ENCODE results near the gene COL3A1.
A peak's percentile ranks its signal among the peaks of the same experiment; 100 is the strongest.

Gene COL3A1

GRCh38 chr2:189013031-189013430, 38.9 kb downstream of the COL3A1 start:
- in situ Hi-C loops (cut with HindIII; ENCODE audit: low pct_ligation_motif_present, low pct_unique_long_range_greater_than_20kb, low sequenced_read_pairs): no loop called here
- no peak for DNase-seq

DNA sequence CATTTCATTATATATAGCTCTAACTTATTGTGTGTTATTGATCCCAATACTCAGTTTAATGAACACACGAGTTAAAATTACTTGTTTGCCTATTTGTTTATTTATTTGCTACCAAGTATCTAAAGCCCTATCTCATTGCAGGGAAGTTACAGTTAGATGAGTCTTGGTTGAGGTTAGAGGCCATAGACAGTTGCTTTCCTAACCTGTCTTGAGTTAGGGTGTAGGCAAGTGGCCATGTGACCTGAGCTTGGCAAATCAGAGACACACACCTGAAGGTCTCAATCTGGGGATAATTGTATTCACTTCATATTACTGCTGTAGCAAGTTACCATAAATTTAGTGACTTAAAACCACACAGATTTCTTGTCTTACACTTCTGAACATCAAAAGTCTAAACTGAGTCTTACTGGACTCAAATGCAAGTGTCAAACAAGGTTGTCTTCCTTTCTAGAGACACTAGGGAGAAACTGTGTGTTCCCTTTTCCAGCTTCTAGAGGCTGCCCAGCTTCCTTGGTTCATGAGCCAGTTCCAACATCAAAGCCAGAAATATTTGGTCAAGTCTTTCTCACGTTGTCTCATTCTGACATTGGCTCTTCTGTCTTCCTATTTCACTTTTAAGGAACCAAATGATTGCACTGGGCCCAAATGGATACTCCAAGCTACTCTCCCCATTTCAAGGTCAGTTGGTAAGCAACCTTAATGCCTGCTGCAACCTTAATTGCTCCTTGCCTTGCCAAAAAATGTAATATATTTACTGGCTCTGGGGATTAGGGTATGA, 39.7 kb downstream of the COL3A1 start:
- no peak for DNase-seq
- in situ Hi-C loops (cut with HindIII; ENCODE audit: low pct_ligation_motif_present, low pct_unique_long_range_greater_than_20kb, low sequenced_read_pairs): no loop called here

- DNase-seq: no peak
- in situ Hi-C loops (cut with HindIII; ENCODE audit: low pct_ligation_motif_present, low pct_unique_long_range_greater_than_20kb, low sequenced_read_pairs): no loop called here
These were observed 40.4 kb downstream of the COL3A1 start for GRCh38 chr2:189014449-189015138.

DNA sequence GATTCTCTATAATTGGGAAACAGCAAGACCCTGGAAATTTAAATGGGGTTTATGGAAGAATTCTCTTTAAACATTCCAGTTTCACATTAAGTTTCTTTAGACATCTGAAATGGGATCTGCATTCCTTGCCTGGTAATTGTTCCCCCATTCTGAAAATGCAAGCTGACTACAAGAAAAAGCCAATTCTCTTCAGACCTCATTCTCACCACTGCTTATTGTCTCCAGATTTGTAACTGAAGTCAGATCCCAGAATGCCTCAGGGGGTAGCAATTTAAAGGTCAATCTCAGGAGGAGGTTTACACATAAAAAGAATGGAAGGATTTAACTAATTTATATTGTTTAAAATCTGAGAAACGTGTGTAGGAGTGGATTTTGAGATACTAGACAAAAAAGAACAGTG, 41.2 kb downstream of the COL3A1 start:
- in situ Hi-C loops (cut with HindIII; ENCODE audit: low pct_ligation_motif_present, low pct_unique_long_range_greater_than_20kb, low sequenced_read_pairs): no loop called here

GRCh38 chr2:189016311-189016861, 42.2 kb downstream of the COL3A1 start:
- in situ Hi-C loops (cut with HindIII; ENCODE audit: low pct_ligation_motif_present, low pct_unique_long_range_greater_than_20kb, low sequenced_read_pairs): no loop called here
- no peak for DNase-seq

More for the DNA sequence above, 41.2 kb downstream of the COL3A1 start:
- DNase-seq: no peak

DNA sequence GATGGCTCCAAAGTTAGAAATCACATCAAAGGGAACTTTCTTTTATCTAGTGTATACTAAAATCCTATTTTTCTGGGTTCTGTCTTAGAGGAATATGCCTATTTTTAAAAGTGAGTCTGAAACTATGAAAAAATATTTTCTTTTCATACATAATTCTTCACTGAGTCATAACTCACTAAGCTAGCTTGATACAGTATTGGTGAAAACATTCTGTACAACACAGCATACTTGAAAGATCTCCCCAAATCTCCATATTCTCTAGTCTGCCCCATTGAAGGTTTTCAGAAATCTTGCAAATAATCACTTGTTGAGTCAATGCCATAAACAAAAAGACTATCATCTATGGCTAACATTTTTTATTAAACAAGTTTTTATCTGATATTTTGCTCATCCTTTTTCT, 44.5 kb downstream of the COL3A1 start:
- DNase-seq: no peak
- in situ Hi-C loops (cut with HindIII; ENCODE audit: low pct_ligation_motif_present, low pct_unique_long_range_greater_than_20kb, low sequenced_read_pairs): no loop called here

GRCh38 chr2:189020179-189020578, 46.0 kb downstream of the COL3A1 start:
- no peak for DNase-seq
- in situ Hi-C loops (cut with HindIII; ENCODE audit: low pct_ligation_motif_present, low pct_unique_long_range_greater_than_20kb, low sequenced_read_pairs): no loop called here

- DNase-seq: no peak
- in situ Hi-C loops (cut with HindIII; ENCODE audit: low pct_ligation_motif_present, low pct_unique_long_range_greater_than_20kb, low sequenced_read_pairs): no loop called here
These were observed 47.9 kb downstream of the COL3A1 start for GRCh38 chr2:189022053-189022481.

DNA sequence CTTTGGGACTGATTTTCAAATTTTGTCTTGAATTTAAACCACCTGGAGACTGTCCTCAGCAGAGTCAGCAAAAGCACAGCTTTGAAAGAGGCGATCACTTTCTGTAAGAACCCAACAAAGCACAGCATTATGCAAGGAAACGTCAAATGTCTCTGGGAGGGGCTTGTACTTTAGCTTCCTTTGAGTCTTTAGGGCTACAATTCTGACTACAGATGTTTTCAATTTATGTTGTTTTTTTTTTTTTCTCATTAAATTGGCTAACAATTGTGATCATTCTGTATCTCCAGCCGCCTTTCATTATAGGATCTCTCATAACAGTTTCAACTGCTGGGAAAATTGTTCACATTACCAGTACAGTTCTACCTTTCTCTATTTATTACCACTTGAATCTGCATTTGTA, 48.3 kb downstream of the COL3A1 start:
- in situ Hi-C loops (cut with HindIII; ENCODE audit: low pct_ligation_motif_present, low pct_unique_long_range_greater_than_20kb, low sequenced_read_pairs): no loop called here
- no peak for DNase-seq

DNA sequence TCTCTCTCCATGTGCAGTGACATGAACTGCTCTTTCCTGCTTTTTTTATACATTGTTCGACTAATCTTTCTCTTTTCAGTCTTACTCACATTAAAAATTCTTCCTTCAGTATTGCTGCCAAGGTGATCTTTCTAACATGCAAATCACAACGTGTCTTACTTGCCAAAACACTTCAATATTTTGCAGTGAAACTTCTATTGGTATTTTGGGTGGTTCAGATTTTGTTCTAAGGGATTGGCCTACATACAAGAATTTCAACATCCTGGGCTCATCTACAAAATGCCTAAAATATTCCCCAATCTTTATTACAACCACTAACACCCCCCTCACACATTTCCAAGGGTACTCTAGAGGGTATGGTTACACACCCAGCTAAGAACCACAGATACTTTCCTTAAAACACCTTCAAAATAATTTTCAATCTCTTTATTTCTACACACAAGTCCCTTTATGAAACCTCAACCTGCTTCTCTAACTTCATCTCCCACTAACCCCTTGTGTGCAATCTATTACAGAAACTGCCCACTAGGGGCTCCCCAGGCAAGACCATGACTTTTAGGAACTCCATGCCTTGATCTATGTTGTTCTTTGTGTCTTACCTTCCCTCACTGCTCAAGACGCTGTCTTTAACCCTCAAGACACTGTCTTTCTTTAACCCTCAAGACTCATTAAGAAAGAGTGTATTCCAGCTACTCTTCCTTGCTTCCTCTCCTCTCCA, 50.9 kb downstream of the COL3A1 start:
- peak; percentile 12 for DNase-seq
- in situ Hi-C loops (cut with HindIII; ENCODE audit: low pct_ligation_motif_present, low pct_unique_long_range_greater_than_20kb, low sequenced_read_pairs): no loop called here

- in situ Hi-C loops (cut with HindIII; ENCODE audit: low pct_ligation_motif_present, low pct_unique_long_range_greater_than_20kb, low sequenced_read_pairs): no loop called here
- DNase-seq: peak; percentile 13
These were observed 63.3 kb downstream of the COL3A1 start for GRCh38 chr2:189037518-189037917.

GRCh38 chr2:189045836-189046235, 71.7 kb downstream of the COL3A1 start:
- DNase-seq: no peak
- in situ Hi-C loops (cut with HindIII; ENCODE audit: low pct_ligation_motif_present, low pct_unique_long_range_greater_than_20kb, low sequenced_read_pairs): no loop called here

DNA sequence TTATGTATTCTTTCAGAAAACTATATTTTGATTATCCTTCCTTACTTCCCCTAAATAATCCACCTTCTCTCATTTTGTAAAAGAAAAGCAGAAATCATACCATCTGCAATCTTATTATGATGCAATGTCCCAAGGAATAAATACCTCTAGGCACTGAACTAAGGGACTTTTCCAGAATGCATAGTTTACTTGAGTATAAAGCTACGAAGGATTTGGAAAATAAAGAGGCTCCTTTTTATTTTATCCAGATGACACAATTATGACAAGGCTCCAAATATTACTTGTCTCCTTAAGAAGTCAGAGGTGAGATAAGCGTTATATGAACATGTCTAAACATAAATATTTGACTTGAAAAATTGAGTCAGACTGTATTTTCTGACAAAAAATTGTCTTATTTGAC, 72.1 kb downstream of the COL3A1 start:
- in situ Hi-C loops (cut with HindIII; ENCODE audit: low pct_ligation_motif_present, low pct_unique_long_range_greater_than_20kb, low sequenced_read_pairs): no loop called here

GRCh38 chr2:189047171-189047888, 73.2 kb downstream of the COL3A1 start:
- in situ Hi-C loops (cut with HindIII; ENCODE audit: low pct_ligation_motif_present, low pct_unique_long_range_greater_than_20kb, low sequenced_read_pairs): no loop called here
- DNase-seq: no peak

More for the DNA sequence above, 72.1 kb downstream of the COL3A1 start:
- DNase-seq: no peak

DNA sequence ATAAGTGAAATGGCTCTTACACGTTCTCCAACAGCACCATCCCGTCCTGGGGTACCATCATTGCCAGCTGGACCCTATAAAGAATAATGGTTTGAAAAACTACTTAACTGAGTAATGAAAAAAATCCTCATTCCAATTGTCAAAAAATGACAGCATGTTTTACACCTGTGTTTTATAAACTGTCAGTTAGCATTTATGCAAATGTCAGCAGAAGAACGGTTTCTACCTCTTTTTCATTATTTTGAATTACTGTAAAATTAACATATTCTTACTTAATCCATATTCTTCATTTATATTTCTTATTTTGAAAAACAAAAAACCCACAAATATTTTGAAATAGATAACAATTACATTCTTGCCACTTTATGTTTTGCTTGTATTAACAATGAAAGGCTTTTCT, 74.0 kb downstream of the COL3A1 start:
- no peak for DNase-seq
- in situ Hi-C loops (cut with HindIII; ENCODE audit: low pct_ligation_motif_present, low pct_unique_long_range_greater_than_20kb, low sequenced_read_pairs): no loop called here

- DNase-seq: no peak
- in situ Hi-C loops (cut with HindIII; ENCODE audit: low pct_ligation_motif_present, low pct_unique_long_range_greater_than_20kb, low sequenced_read_pairs): no loop called here
These were observed 75.6 kb downstream of the COL3A1 start for GRCh38 chr2:189049709-189050164.

GRCh38 chr2:189050165-189050712, 76.1 kb downstream of the COL3A1 start:
- no peak for DNase-seq
- in situ Hi-C loops (cut with HindIII; ENCODE audit: low pct_ligation_motif_present, low pct_unique_long_range_greater_than_20kb, low sequenced_read_pairs): no loop called here
